Epidermal melanocyte (primary cell): Measurements from ENCODE around the gene SYT9.
"Not testable (repeated sequence)": the region's sequence is repeated elsewhere in the genome, so short reads cannot be mapped to it uniquely, and the experiment has no call there.

Source experiments
- DNase-seq: peaks from one replicate; pipeline ENCODE4 v3.0.0; 2011; ENCODE audit warnings: low spot score; ENCODE audit not compliant: insufficient read length

The SYT9 gene

DNA sequence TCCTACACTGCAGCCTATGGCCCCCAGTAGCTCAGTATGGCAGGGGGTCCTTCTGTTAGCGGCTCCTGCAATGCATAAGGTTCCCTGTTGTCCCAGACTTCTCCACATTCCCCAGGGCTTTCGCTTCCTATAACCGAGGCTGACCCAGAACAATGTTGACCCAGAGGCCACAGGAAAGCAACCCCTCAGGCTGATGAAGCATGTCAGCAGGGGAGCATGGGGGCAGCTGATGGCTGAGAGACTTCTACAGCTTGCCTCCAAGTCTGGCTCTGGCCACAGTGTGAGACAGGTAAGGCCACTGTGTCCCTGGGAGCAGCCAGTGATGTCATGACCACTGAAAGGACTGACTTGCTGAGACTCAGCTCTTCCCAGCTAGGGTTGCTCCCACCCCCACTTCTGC, 249.5 kb downstream of the SYT9 start:
- DNase-seq = no peak

DNA sequence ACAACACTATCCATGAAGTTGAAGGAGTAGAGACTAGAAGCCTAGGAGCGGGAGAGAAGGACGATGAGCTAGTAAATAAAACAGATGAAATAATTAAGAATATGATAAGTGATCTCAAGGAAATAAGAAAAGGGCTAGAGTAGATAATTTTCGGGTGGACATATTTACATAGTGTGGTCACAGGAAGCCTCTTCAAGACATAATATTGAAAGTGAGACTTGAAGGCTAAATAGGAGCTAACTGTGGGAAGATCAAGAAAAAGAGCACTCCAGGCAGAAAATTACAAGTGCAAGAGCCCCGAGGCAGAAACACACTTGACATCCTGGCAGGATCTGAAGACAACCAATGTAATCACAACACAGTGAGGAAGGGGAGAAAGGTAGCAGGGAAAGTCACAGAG, 250.2 kb downstream of the SYT9 start:
- no peak for DNase-seq

- DNase-seq = no peak
Observed at GRCh38 chr11:7506243-7506642, 254.5 kb downstream of the SYT9 start.

DNA sequence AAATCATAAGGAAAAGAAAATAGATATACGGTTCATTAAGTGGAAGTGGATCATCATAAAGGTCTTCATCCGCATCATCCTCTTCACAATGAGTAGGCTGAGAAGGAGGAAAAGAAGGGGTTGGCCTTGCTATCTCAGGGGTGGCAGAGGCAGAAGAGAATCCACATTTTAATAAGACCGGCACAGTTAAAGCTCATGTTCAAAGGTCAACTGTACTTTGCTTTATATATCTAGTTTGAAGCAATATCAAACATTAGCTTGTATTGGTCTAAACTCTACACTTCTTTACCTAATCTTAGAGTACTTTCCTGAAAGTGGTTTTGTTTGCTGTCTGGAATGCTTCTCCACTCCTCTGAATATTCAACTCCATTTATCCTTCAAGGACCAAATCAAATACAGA, 256.4 kb downstream of the SYT9 start:
- no peak for DNase-seq

DNA sequence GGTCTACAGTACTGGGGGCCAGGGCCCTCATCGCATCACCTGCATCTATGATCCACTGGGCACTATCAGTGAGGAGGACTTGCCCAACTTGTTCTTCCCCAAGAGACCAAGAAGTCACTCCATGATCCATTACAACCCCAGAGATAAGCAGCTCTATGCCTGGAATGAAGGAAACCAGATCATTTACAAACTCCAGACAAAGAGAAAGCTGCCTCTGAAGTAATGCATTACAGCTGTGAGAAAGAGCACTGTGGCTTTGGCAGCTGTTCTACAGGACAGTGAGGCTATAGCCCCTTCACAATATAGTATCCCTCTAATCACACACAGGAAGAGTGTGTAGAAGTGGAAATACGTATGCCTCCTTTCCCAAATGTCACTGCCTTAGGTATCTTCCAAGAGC, 258.3 kb downstream of the SYT9 start:
- no peak for DNase-seq

DNA sequence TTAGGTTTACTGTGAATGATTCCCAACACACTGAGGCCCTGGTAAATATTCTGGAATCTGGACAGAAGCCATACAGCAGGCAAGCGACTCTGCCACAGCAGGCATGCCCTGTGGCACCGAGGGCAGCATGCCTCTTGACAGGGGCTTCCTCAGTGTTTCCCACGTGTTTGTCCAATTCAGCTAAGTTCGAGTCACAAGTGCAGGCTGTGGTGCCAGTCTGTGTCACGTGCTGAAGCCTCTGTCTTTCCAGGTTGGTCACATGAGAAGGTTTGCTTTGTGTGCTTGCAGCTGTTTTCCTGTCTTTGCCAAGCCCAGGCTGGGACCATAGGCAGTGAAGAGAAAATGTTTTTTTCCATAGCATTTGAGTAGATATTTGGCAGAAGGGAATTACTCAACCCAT, 259.7 kb downstream of the SYT9 start:
- DNase-seq = no peak

- peak; percentile 49 for DNase-seq
Observed at GRCh38 chr11:7512525-7513233, 261.0 kb downstream of the SYT9 start.

GRCh38 chr11:7513234-7514098, 261.8 kb downstream of the SYT9 start, which contains the start of gene PPFIBP2:
Gene PPFIBP2 (plus strand): TSS chr11:7513999. CDS start chr11:7549476, 35,477 bp downstream.
- DNase-seq = peak; percentile 85

DNA sequence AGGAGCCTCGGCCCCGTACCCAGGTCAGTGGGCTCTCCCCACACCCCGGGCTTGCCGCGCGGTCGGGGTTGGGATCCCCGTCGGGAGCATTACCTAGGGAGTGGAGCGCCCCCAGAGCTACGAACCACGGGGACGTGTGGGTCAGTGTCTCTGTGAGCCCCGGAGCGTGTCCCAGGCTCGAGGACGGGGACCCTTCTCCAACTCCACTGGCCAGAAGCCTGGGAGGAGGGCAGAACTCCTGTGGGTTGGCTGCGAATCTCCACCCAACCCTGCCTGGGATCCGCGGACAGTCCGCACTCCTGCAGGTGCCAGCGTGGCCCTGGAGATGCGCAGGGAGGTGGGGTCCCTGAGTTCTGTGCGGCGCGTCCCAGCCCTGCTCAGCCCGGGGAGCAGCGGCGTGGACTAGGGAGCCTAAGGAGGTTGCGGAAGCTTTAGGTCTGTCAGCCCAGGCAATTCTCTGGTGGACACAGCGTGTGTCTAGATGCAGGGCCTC, 262.4 kb downstream of the SYT9 start:
- no peak for DNase-seq

DNA sequence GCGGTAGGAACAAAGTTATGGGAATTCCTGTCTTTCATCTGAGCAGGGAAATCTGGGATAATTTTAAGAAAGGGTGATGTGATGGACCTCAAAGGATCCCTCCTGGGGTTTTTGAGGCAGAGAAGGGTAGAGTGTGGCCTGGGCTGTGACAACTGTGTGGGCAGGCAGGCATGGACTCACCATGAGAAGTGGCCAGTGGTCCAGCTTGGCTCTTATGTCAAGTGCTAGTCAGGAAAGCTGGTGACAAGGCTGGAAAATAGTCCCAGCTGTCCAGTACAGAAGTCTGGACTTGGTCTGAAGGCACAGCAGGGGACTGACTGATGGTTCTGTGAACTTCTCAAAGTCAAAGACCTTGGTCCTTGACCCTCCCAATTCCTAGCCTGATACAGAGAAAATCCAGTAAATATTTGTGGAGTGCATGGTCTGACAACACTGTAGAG, 263.8 kb downstream of the SYT9 start:
- no peak for DNase-seq

- DNase-seq = no peak
Observed at GRCh38 chr11:7516475-7516874, 264.8 kb downstream of the SYT9 start.

DNA sequence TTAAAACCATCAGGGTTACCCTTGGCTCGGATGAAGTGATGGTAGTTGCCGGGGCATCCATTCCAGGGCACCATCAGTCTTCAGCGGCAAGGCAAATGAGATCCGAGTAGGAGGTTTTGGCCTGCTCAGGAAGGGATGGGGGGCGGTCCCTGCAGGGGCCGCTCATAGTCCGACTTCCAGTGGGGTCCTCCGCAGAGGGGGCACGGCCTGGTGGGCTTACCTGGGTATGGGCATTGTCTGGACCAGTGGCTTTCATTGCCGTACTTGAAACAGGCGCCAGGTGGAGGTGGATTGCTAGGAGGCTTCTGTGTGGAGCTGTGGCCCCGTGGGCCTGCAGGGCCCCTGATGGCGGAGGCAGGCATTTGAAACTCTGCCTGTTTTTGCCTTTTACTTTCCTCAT, 266.0 kb downstream of the SYT9 start:
- DNase-seq = not testable (repeated sequence)
